Frontal cortex (tissue), 4 donors: ENCODE measurements around the gene FHOD3. TPM values are rescaled to one million over a fixed set of nuclear protein-coding genes. Genes with fewer than 3 reads are reported as not detected.

Source experiments
- DNase-seq, 2 donors: peaks; one replicate each; pipeline ENCODE4 v3.0.0; 2012; ENCODE audit warnings: low spot score in 2 of 2
- FAIRE-seq: peaks from 2 replicates; lab custom pipeline; 2012; peaks lifted over from hg19 to GRCh38; lab: Jason Lieb, UNC
- total RNA-seq: library from RNA; depleted of rRNA; stranded (reverse); fragments of >200 nt; gene quantifications from one replicate; pipeline ENCODE4 v1.2.3, GENCODE V29; 2014
- donor health status: control.
- donor health status: control.
- donor health status: control.

The FHOD3 gene
- total RNA-seq, 1 donor from 2014 or later = 46.9 TPM

DNA sequence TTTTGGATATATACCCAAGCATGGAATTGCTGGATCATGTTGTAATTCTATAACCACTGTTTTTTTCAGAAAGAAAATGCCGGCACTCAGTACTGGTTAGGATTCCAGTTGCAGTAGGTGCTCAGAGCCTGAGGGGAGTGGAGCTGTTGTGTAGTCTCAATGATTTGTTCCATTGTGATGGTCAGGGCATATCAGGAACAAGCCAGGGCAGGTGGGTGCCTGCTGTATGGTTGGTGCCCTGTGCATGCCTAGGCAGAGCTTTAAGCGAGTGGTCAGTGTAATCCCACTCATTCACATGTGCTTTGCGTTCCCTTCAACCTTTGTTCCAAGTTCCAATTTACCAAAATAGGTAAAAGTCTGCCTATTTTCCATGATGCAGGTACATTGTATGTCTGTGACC, 100.9 kb downstream of the FHOD3 start:
- DNase-seq (no peak), FAIRE-seq (no peak)

DNA sequence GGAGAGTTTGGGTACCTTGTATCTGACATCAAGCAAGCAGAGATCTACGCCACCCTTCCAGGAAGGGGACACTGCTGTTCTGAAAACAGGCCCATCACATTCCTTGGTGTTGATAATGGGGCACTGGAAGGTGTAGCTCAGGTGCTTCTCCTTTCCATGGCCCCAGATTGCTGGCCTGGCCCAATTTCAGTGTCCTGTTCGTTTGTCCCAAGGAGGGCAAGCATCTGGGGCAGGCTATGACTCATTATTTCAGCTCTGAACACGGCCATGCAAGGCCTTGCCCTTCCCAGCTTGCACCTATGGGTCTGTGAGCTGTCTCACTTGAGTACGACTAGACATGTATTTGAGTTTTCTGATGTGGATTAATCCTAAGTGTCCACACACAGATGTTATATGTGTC, 101.5 kb downstream of the FHOD3 start:
- no peak for FAIRE-seq
- DNase-seq = no peak

DNA sequence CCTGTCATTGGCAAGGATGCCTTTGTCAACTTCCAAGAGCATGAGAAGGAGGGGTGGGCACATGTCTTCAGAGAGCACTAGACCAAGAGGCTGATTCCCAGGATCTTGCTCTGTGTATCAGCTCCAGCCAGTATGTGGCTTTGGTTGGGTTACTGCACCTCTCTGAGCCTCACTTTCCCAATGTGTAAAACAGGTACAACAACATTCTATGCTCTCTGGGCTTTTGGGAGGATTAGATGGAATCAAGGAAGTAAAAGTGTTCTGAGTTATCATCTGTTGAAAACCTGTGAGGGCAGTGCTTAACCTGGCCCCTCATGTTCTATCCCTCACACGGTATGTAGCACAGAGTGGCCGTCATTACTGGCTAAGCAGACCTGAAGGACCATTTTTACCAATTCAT, 103.9 kb downstream of the FHOD3 start:
- FAIRE-seq = no peak
- DNase-seq = no peak

DNA sequence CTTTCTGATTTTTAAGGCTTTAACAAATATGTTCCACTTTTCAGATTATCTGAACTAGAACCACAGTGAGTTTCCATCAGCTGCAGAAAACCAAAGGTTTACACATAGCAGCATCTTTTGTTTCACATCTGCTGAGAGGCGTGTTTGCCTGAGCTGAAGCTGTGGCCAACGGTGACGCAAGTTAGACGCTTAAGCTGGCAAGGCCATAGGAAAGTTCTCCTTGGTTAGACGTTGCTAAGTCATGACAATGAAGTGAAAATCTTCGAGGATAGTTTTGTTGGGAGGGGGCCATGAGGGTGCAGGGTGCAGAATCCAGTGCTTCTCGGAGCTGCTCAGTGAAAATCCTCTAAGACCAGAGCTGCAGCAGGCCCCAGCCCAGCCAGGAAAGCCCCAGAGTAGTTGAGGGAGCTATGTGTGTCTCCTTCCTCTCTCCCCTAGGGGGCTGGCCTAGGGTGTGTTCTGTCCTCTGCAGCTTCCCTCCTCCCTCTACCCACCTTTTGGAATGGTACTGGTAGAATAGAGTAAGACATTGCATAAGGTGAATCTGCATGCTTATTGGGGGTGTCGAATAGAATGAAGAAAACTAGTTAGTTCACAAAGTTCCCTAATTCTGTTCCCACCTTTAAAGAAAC, 105.4 kb downstream of the FHOD3 start:
- FAIRE-seq = no peak
- DNase-seq = no peak

DNA sequence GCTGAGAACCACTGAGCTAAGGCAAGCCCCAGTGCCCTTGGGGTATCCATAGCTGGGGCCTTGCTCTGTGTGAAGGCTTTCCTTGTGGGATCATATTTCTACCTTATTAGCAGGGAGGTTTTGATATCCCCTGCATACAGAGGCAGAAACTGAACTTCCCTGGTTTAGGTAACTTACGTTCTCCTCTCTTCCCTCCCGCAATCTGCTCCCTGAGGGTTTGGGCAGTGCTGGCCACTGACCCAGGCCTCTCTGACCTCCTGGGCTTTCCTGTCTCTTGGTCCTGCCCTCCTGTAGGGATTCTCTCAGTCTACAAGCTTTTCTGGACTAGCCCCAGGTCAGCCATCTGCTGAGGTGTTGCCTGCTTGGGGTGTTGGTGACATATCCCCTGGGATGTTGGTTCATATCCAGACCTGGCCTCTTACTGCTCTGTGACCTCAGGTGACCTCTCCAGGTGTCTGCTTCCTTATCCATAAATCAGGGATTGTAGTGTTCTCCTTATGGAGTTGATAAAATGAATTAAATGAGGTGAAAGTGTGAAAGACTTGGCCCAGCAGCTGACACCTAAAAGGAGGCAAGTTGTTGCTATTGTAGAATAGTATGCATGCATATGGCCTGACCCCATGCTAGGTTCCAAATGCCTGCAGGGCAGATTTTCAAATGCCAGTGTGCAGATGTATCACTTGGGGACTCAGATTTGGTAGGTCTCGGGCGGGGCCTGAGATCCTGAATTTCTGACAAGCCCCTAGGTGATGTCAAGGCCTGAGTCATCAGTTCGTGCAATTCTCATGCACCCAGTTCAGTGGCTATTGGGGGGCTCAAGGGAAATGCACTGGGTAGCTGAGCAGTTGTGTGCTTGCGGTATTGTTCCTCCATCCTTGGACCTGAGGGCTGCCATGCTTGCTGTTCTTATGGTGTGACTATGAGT, 106.6 kb downstream of the FHOD3 start:
- DNase-seq (no peak), FAIRE-seq (no peak)

DNA sequence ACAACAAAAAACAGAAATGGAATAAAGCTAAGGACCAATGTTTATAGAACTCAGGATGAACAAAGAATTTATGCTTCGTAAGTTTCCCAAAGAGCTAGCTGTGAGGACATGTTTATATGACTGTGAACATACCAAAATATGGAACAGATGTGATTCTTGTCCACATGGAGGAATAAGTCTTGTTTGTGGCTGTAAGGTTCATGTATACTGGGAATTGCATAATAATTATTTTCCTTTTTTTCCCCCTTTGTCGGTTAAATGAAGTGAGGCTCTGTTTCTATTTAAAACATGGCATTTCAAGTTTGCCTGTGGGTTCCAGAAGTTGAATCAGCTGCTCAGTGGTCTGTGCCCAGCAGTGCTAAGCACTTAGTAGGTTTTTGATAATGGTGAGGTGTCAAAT, 108.1 kb downstream of the FHOD3 start:
- DNase-seq (no peak), FAIRE-seq (no peak)

DNA sequence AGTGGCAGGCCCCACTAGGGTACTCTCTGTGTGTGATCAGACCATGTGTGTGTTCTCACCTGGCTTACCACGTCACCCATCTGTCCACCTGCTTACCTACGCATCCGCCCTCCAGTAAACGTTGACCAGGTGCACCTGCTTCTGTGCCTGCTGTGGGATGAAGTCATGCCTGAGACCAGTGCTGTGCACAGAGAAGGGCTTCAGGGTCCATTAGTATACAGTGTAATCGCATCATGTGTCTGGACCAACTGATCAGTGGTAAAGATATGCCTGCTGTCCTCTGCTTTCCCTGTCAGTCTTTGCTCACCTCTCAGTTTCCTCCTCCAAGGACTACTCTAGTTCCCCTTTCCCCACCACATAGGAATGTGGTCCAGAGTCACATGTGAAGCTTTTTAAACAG, 109.3 kb downstream of the FHOD3 start:
- FAIRE-seq (no peak), DNase-seq (no peak)

DNA sequence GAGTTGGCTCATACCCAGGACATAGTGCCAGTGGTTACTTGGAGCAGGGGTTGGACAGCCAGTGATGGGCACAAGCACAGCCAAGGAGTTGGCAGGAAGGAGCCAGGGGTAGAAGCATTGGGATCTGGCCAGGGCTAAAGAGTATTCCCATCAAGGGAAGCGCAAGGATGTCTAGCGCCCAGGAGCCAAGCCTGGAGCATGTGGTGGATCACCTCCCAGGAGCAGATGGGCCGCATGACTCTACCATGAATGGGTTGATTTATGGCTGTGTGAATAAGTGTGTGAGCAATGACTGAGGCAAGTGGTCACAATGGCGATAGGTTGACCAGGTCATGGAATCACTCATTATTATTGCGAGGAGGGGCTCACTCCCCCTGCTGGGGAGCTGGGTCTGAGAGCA, 111.1 kb downstream of the FHOD3 start:
- FAIRE-seq = no peak

DNA sequence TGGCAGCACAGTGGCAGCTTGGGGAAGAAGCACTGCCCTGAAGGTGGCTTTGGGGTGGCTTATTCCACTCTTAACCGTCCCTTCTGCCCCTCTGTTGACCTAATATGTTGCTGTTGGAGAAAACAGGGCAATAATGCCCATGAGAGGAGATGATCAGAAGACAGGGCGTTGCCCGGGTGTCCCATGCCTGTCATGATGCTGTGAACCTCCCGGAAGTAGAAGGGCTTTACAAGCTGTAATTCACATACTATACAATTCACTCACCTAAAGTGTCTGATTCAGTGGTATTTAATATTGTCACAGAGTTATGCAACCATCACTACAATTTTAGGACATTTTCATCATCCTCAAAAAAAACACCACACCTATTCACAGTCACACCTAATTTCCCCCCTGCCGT, 112.3 kb downstream of the FHOD3 start:
- no peak for FAIRE-seq
- no peak for DNase-seq

More for the DNA sequence above, 111.1 kb downstream of the FHOD3 start:
- no peak for DNase-seq

DNA sequence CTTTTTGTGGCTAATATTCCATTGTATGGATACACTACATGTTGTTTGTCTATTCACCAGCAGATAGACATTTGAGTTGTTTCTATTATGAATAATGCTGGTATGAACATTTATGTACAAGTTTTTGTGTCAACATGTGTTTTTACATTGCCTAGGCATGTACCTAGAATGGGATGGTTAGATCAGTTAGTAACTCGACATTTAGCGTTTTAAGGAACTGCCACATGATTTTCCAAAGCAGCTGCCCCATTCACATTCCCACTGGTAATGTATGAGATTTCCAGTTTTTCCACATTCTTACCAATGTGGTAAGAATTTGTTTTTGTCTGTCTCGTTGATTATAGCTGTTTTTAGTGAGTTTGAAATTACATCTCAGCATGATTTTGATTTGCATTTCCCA, 112.8 kb downstream of the FHOD3 start:
- DNase-seq = no peak
- no peak for FAIRE-seq

DNA sequence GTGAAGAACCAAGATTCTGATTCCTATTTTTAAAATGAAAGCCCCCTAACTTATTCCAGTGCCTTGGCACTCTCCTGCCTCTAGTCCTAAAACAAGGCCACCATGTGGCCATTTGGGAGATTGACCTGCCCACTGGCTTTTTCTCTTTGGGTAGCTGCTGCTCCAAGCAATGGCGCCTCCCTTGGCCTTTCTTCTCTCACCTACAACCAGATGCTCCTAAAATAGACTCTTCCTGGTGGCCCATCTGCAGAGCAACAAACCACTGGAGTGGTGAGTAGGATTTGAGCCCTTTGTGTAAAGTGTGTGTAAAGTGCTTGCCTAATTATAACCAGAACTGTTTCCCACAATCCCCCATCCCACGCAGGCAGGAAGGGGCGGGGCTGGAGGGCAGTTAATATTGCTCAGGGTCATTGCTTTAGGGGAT, 114.2 kb downstream of the FHOD3 start:
- FAIRE-seq = no peak
- DNase-seq = no peak

DNA sequence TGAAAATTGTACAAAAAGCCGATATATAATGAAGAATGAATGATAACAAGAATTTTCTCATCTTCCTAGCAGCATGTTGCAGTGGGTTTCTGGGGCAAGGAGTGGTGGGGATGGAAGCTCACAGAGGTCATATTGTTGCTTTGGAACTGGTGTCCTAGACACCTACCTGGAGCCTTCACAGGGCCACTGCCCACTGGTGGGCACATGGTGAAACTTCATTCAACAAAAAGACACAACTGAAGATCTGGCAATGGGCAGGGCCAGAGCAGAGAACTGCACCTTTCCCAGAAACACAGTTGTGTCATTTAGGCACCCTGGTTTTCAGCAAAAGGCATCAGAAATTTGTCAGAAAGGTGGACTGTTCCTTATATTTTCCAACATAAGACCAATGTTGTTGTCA, 115.3 kb downstream of the FHOD3 start:
- DNase-seq (no peak), FAIRE-seq (no peak)

DNA sequence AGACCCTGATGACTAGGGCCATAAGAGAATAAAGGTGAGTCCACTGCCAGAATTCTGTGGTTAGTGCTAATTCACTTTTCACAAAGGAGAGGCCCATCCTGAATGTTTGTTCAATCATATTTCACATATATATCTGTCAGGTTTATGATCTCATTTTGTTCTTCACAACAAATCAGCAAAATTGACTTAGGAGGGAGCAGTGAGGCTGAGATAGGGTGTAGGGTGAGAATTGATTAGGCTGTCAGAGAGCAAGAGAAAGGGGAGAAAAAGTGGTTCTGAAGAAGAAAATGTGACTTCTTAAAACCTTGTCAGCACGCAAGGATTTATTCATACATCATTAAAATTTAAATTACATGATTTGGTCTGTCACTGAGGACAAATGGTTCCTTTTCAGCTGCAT, 117.7 kb downstream of the FHOD3 start:
- FAIRE-seq (no peak), DNase-seq (no peak)

DNA sequence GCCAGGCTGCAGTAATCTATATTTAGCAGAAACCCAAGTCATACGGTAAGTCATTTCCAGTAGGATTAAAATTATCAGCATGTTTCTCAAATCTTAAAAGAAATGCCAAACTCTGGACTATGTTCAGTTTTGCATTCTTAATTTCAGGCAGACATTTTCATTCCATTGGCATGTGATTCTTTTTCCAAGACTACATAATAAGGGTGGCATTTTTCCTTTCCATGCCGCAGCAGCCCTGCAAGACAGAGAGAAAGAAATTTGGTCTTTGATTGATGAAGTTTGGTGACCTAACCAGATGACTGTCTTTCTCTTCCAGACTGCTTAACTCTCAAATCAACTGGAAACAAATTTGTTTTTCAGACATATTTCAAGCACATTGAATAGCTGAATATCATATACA, 118.1 kb downstream of the FHOD3 start:
- DNase-seq (no peak), FAIRE-seq (no peak)

DNA sequence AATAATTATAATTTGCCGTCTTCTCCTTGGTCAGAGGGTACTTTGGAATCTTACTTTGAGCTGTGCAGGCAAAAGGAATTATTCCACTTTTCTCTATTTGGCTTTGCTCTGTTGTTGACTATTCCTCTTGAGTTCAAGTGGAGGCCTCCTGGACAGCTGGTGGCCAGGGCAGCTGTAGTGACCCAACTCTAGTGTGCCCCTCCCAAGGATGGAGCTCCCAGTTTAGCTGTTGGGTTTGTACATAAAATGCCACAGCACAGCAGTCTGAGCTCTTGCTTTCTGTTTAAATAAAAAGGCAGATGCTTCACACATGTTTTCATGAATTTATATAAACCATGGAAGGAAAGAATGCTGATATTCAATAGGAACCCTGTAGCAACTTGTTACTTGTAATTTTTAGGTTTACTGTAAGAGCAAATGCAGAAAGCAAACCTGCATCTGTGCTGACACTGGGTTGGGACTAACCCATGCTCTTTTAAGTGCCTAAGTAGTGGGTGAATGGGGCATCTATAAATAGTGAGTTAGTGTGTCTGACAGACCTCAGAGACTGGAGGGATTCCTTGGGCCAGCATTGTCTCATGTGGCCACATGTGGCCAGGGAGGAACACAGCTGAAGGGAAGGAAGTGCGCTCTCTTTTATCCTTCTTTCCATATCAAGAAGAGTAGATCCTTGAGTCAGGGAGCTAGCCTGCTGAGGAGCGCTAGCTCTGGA, 121.8 kb downstream of the FHOD3 start:
- FAIRE-seq = no peak
- DNase-seq = no peak

DNA sequence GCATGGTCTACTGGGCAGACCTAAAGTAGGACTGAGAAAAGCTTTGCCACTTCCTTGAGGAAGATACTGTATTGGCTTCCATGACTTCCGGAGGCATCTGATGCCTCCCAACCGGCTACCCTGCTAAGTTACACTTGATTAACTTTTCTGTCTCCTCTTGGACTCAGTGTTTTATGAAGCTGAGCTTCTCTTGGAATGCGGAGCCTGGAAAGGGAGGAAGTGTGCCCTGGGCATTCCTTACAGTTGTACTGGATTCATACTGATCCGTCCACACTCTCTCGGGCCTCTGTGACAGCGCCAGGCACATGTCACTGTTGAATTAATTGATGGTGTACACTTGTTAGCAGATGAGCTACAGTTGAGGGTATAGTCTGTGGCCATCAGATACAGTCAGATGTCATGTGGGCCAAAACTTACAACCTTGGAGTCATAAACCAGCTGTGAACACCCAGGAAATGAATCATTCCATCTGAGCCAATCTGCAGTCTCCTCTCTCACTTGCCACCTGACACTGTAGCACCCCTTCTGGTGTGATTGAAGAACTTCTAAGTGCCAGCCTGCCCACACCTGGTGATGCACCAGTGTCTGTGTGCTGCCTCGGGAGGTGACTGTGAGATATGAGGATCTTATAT, 122.5 kb downstream of the FHOD3 start:
- no peak for FAIRE-seq
- DNase-seq = no peak

DNA sequence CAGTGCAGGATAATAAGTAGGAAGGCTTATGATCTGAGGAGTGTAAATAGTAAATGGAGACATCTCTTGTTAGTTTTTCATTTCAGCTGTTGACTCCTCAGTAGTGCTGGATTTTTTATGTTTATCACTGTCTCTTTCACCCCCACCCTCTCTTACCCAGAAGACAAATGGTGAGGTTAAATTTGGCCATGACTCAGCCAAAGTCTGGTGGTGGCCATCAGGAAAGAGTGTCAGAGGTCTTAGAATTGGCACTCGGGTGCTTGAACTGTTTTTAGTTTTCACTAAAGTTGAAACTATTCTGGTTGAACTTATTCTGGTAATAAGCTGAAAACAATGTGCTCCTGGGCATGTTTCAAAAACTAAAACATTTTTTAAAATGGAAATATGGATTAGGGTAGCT, 123.3 kb downstream of the FHOD3 start:
- FAIRE-seq = no peak
- no peak for DNase-seq

DNA sequence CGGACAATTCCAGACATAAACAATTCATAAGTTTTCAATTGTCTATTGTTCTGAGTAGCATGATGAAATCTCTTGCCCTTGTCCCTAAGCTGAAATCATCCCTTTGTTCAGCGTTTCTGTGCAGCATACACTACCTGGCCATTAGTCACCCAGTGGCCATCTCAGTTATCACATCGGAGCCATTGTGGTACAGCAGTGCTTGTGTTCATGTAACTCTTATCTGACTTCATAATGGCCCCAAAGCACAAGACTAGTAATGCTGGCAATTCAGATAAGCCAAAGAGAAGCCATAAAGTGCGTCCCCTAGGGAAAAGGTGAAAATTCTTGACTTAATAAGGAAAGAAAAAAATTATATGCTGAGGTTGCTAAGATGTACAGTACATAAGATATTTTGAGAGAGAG, 127.2 kb downstream of the FHOD3 start:
- no peak for DNase-seq
- FAIRE-seq = no peak

DNA sequence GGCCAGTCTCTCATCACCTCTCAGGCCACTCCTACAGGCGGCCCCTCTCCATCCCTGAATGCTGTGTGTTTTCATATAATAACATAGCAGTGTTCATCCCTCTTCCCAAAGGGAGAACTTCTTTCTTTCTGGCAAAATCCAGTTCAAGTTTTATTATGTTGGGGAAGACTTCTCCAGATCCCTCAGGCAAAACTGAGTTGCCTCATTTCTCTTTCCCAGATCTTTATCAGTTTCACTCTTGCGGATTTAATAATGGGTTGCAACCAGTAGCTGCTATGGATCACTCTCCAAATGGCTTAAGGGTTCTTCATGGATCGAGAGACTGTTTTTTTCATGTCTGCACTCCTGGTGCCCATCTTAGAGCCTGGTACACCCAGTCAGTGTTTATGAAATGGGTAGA, 129.9 kb downstream of the FHOD3 start:
- FAIRE-seq (no peak), DNase-seq (no peak)

DNA sequence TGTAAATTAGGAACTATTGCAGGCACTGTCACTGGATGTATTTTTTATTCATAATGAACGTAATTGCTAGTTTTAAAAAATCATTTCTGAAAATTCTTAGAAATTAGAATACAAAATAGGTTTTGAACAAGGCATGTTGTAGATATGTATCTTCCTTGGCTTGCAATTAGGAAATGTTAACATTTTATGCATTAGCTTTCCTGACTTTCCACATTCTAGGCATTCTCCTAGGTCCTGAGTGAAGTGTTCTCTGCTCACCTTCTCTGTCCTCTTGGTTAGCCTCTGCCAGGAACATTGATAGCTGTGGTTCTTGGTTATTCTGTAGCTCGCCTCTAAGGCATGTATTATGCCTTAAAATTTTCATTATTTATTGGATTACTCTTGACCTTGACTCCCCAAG, 130.3 kb downstream of the FHOD3 start:
- FAIRE-seq (no peak), DNase-seq (no peak)
